Measurements from ENCODE around the gene PRC1. TPM values are rescaled to one million over a fixed set of nuclear protein-coding genes. Genes with fewer than 3 reads are reported as not detected.

PRC1 gene
- total RNA-seq, 1 donor, result 17.7 TPM

DNA sequence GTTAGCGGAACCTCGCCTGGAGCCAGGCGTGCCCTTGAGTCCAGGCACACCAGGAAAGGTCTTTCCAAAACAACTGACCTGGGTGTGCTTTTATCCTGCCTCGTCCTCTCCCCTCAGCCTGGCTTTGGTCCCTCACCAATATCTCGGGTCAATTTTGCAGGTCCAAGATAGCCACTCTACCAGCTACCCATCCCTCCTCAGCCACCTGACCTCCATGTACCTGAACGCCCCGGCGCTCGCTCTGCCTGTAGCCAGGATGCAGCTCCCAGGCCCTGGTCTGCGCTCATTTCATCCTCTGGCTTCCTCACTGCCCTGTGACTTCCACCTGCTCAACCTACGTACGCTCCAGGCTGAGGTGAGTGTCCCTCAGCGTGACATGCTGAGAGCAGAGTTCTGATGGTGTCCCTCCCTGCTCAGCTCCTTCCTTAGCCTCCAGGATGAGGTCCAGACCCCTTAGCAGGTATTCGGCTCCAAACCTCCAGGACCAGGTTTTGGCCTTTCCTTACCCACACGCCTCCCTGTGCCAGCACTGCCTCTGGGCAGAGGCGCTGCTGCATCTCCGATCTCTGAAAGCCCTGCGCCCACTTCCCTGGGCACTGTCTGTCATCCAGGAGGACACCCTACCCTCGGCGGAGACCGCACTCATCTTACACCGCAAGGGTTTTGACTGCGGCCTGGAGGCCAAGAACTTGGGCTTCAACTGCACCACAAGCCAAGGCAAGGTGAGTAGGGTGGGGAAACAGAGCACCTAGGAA, 76.1 kb downstream of the PRC1 start:
- no peak overlapping the region for H3K4me3 ChIP-seq (ENCODE audit: insufficient read depth, low read length)
- no peak overlapping the region for H3K4me2 ChIP-seq (ENCODE audit: insufficient read depth, low read length)
- TF ChIP-seq, protein P1, sequence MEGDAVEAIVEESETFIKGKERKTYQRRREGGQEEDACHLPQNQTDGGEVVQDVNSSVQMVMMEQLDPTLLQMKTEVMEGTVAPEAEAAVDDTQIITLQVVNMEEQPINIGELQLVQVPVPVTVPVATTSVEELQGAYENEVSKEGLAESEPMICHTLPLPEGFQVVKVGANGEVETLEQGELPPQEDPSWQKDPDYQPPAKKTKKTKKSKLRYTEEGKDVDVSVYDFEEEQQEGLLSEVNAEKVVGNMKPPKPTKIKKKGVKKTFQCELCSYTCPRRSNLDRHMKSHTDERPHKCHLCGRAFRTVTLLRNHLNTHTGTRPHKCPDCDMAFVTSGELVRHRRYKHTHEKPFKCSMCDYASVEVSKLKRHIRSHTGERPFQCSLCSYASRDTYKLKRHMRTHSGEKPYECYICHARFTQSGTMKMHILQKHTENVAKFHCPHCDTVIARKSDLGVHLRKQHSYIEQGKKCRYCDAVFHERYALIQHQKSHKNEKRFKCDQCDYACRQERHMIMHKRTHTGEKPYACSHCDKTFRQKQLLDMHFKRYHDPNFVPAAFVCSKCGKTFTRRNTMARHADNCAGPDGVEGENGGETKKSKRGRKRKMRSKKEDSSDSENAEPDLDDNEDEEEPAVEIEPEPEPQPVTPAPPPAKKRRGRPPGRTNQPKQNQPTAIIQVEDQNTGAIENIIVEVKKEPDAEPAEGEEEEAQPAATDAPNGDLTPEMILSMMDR (IDR thresholded peaks at IDR 0.05; ENCODE audit: extremely low read depth, low read depth, low read length), result no peak
- no peak overlapping the region for H3K27ac ChIP-seq (ENCODE audit: low read depth, low read length)
- peaks cover 52% of the 10 kb centered on the region for H3K36me3 ChIP-seq (ENCODE audit: insufficient read depth, low read length)
- H3K9me3 ChIP-seq (ENCODE audit: low read depth, low read length), result no peaks in the 10 kb centered on the region
- no peaks in the 10 kb centered on the region for H4K20me1 ChIP-seq (ENCODE audit: insufficient read depth, low read length)
- peak; percentile 72 for DNase-seq (ENCODE audit: insufficient read length, low spot score, missing footprints)
- H3K4me1 ChIP-seq (ENCODE audit: insufficient read depth, low read length), result no peaks in the 10 kb centered on the region
- H3K27me3 ChIP-seq (ENCODE audit: insufficient read depth, low read length), result no peaks in the 10 kb centered on the region
- H3K79me2 ChIP-seq (ENCODE audit: insufficient read depth, low read length), result no peaks in the 10 kb centered on the region
- H2AFZ ChIP-seq (ENCODE audit: low read length), result no peak overlapping the region

DNA sequence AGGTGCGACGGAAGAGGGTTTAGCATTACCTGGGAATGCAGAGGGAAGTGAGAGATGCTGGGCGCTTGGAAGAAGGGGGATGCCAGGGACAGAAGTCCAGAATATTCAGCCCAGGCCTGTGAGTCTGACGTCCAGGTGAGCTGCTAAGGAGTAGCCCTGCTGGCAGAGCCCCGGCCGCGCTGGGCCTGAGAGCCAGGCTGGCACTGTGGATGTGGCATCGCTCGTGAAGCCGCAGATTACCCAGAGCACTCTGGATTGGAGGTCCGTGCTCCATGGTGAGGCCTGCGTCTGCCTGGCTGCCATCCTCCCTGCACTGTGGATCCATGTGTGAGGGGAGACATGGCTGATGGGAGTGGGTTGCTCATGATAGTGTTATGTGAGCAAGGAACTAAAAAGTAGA, 76.8 kb downstream of the PRC1 start:
- Histone ChIP-seq H3K27ac (ENCODE audit: low read depth, low read length) (no peak overlapping the region), H3K9me3 (ENCODE audit: low read depth, low read length) (no peaks in the 10 kb centered on the region), H3K4me3 (ENCODE audit: insufficient read depth, low read length) (no peak overlapping the region), H3K36me3 (ENCODE audit: insufficient read depth, low read length) (peaks cover 58% of the 10 kb centered on the region), H2AFZ (ENCODE audit: low read length) (no peak overlapping the region), H3K79me2 (ENCODE audit: insufficient read depth, low read length) (no peaks in the 10 kb centered on the region), H3K4me1 (ENCODE audit: insufficient read depth, low read length) (no peaks in the 10 kb centered on the region), H3K27me3 (ENCODE audit: insufficient read depth, low read length) (no peaks in the 10 kb centered on the region), H3K4me2 (ENCODE audit: insufficient read depth, low read length) (no peak overlapping the region), H4K20me1 (ENCODE audit: insufficient read depth, low read length) (no peaks in the 10 kb centered on the region)
- TF ChIP-seq, protein P1 (IDR thresholded peaks at IDR 0.05; ENCODE audit: extremely low read depth, low read depth, low read length), result no peak
- DNase-seq (ENCODE audit: insufficient read length, low spot score, missing footprints), result peak; percentile 69

DNA sequence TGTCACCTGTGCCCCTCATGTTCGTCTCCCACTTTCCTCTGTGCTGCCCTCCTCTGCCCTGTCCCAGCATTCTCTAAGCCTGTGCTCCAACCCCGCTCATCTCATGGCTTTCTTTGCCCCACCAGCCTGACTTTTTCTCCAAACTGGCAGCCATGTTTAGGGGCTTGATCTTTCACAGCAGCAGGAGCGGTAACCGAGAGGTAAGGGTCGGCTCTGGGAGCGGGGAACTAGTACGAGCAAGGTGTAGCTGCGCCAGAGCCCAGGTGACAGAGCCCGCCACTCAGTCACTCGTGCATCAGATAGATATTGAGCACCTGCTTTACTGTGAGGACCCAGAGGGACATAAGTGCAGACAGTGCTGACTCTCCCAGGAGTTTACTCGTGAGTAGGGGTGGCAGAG, 77.9 kb downstream of the PRC1 start:
- no peak overlapping the region for H2AFZ ChIP-seq (ENCODE audit: low read length)

More for the DNA sequence above, 77.9 kb downstream of the PRC1 start:
- no peaks in the 10 kb centered on the region for H3K9me3 ChIP-seq (ENCODE audit: low read depth, low read length)
- TF ChIP-seq, protein P1 (IDR thresholded peaks at IDR 0.05; ENCODE audit: extremely low read depth, low read depth, low read length), result no peak
- H3K27ac ChIP-seq (ENCODE audit: low read depth, low read length), result no peak overlapping the region
- H3K36me3 ChIP-seq (ENCODE audit: insufficient read depth, low read length), result peaks cover 69% of the 10 kb centered on the region
- H3K27me3 ChIP-seq (ENCODE audit: insufficient read depth, low read length), result no peaks in the 10 kb centered on the region
- no peaks in the 10 kb centered on the region for H3K4me1 ChIP-seq (ENCODE audit: insufficient read depth, low read length)
- no peaks in the 10 kb centered on the region for H3K79me2 ChIP-seq (ENCODE audit: insufficient read depth, low read length)
- no peak overlapping the region for H3K4me2 ChIP-seq (ENCODE audit: insufficient read depth, low read length)
- no peak overlapping the region for H3K4me3 ChIP-seq (ENCODE audit: insufficient read depth, low read length)
- H4K20me1 ChIP-seq (ENCODE audit: insufficient read depth, low read length), result no peaks in the 10 kb centered on the region
- peak; percentile 78 for DNase-seq (ENCODE audit: insufficient read length, low spot score, missing footprints)

Small RNA genes within 50 kb of the gene (small RNA-seq; reads per million reads assigned to genes)
- not detected for gene RF00019

Other genes starting within 250 kb of the PRC1 start
- gene FURIN, start 125.9 kb downstream of the PRC1 start, total RNA-seq, result 39.1 and 42.7 TPM in 2 replicates
- gene FES, start 110.0 kb downstream of the PRC1 start, total RNA-seq, result 19.2 and 20.3 TPM in 2 replicates
- 15.2 and 20.0 TPM in 2 replicates for gene MAN2A2, start 91.2 kb downstream of the PRC1 start, total RNA-seq
- gene HDDC3, start 62.0 kb downstream of the PRC1 start, total RNA-seq, result 8.8 and 11.6 TPM in 2 replicates
- 72.5 and 74.9 TPM in 2 replicates for gene UNC45A, start 59.2 kb downstream of the PRC1 start, total RNA-seq
- 11.2 TPM in 2 replicates for gene RCCD1, start 39.7 kb downstream of the PRC1 start, total RNA-seq
- 8.0 and 10.0 TPM in 2 replicates for gene VPS33B, start 28.1 kb upstream of the PRC1 start, total RNA-seq
- under 0.01 TPM in 1 of 2 replicates, not detected in the other for gene SV2B, start 105.7 kb upstream of the PRC1 start, total RNA-seq